Neural cell (in vitro differentiated cells): ENCODE data around the gene LARGE1. TPM values are rescaled to one million over a fixed set of nuclear protein-coding genes. Genes with fewer than 3 reads are reported as not detected.

ENCODE experiments used
- H2AFZ ChIP-seq: fragments of 200-600, 300-800 bp; sonication (generic), shearing (Covaris generic); 2 replicates; pipeline ENCODE4 v1.6.0; 2014; ENCODE audit warnings: low read depth, mild to moderate bottlenecking, antibody characterized with exemption, low read length, moderate library complexity
- H3F3A ChIP-seq: fragments of 200-600 bp; shearing (Covaris generic); 2 replicates; pipeline ENCODE4 v1.6.1; 2016; ENCODE audit warnings: mild to moderate bottlenecking, moderate library complexity, mixed read lengths, antibody characterized with exemption, low read length; ENCODE audit not compliant: insufficient read depth, poor library complexity, severe bottlenecking
- H3K27ac ChIP-seq: fragments of 200-600, 300-800 bp; sonication (generic), shearing (Covaris generic); 2 replicates; pipeline ENCODE4 v1.5.1; 2014; ENCODE audit warnings: mild to moderate bottlenecking, low read length, moderate library complexity
- H3K27me3 ChIP-seq: fragments of 300-800, 200-600 bp; sonication (generic), shearing (Covaris generic); 2 replicates; pipeline ENCODE4 v1.6.0; 2014; ENCODE audit warnings: mild to moderate bottlenecking, low read depth, low read length, moderate library complexity; ENCODE audit not compliant: insufficient read depth
- H3K36me3 ChIP-seq: fragments of 300-800, 200-600 bp; sonication (generic), shearing (Covaris generic); 2 replicates; pipeline ENCODE4 v1.5.1; 2014; ENCODE audit warnings: mild to moderate bottlenecking, antibody characterized with exemption, low read length, moderate library complexity; ENCODE audit not compliant: insufficient read depth
- H3K4me2 ChIP-seq: fragments of 300-800, 200-600 bp; sonication (generic), shearing (Covaris generic); 2 replicates; pipeline ENCODE4 v1.6.0; 2014; ENCODE audit warnings: mild to moderate bottlenecking, low read length
- H3K4me3 ChIP-seq: fragments of 300-800, 200-600 bp; sonication (generic), shearing (Covaris generic); 2 replicates; pipeline ENCODE4 v1.5.1; 2014; ENCODE audit warnings: mild to moderate bottlenecking, low read length, moderate library complexity
- H3K79me2 ChIP-seq: fragments of 200-600 bp; shearing (Covaris generic); replicated peaks from 2 replicates; pipeline ENCODE4 v1.6.0; 2014; ENCODE audit warnings: mild to moderate bottlenecking, low read length, moderate library complexity; ENCODE audit not compliant: insufficient read depth
- H3K9ac ChIP-seq: fragments of 300-800, 200-600 bp; sonication (generic), shearing (Covaris generic); 2 replicates; pipeline ENCODE4 v1.6.1; 2016; ENCODE audit warnings: mild to moderate bottlenecking, low read length, mixed read lengths
- H3K9me2 ChIP-seq: fragments of 200-600 bp; shearing (Covaris generic); 2 replicates; pipeline ENCODE4 v1.6.1; 2016; ENCODE audit warnings: mild to moderate bottlenecking, low read length, mixed read lengths; ENCODE audit not compliant: insufficient read depth
- H3K9me3 ChIP-seq: fragments of 200-600, 300-800 bp; sonication (generic), shearing (Covaris generic); 2 replicates; pipeline ENCODE4 v1.6.1; 2016; ENCODE audit warnings: mild to moderate bottlenecking, mixed run types, low read length, moderate library complexity, mixed read lengths
- H4K20me1 ChIP-seq: fragments of 200-600 bp; shearing (Covaris generic); 2 replicates; pipeline ENCODE4 v1.6.1; 2016; ENCODE audit warnings: mild to moderate bottlenecking, mixed run types; ENCODE audit not compliant: insufficient read depth
- EP300 ChIP-seq: fragments of 450-650 bp; conservative IDR thresholded peaks from 2 replicates; pipeline ENCODE4 v1.6.1; 2014; ENCODE audit warnings: antibody characterized with exemption, mild to moderate bottlenecking, moderate library complexity; ENCODE audit not compliant: poor library complexity, severe bottlenecking
- EZH2 ChIP-seq: fragments of 200-600, 300-800 bp; shearing (Covaris generic), sonication (generic); IDR thresholded peaks from 2 replicates; pipeline ENCODE4 v1.6.1; 2014; ENCODE audit warnings: antibody characterized with exemption, low read length, borderline replicate concordance, mild to moderate bottlenecking; ENCODE audit not compliant: insufficient read depth, poor library complexity, severe bottlenecking
- MXI1 ChIP-seq: fragments of 450-650 bp; conservative IDR thresholded peaks from 2 replicates; pipeline ENCODE4 v1.6.1; 2014; ENCODE audit warnings: antibody characterized with exemption, mild to moderate bottlenecking; ENCODE audit not compliant: poor library complexity, severe bottlenecking
- POLR2AphosphoS5 ChIP-seq: IDR thresholded peaks from 2 replicates; pipeline ENCODE4 v1.6.1; 2012
- RAD21 ChIP-seq: fragments of 450-650 bp; conservative IDR thresholded peaks from 2 replicates; pipeline ENCODE4 v1.6.1; 2014; ENCODE audit warnings: antibody characterized with exemption, mild to moderate bottlenecking, moderate library complexity
- SMC3 ChIP-seq: fragments of 450-650 bp; conservative IDR thresholded peaks from 2 replicates; pipeline ENCODE4 v1.6.1; 2014; ENCODE audit warnings: antibody characterized with exemption, mild to moderate bottlenecking, moderate library complexity; ENCODE audit not compliant: poor library complexity
- TAF1 ChIP-seq: IDR thresholded peaks from 2 replicates; pipeline ENCODE4 v1.6.1; 2012; ENCODE audit warnings: low read depth
- polyA plus RNA-seq: library from polyadenylated mRNA; depleted of rRNA; stranded (reverse); fragments of >200 nt; gene quantifications from 2 replicates; pipeline ENCODE4 v1.2.3, GENCODE V29; 2014
- TF ChIP-seq, protein P1 (sequence below): fragments of 450-650 bp; IDR thresholded peaks from 2 replicates; pipeline ENCODE4 v1.5.1; 2014; ENCODE audit warnings: antibody characterized with exemption, mild to moderate bottlenecking, moderate library complexity; ENCODE audit not compliant: poor library complexity, severe bottlenecking
- TF ChIP-seq, protein P2 (sequence below): IDR thresholded peaks from 2 replicates; pipeline ENCODE4 v1.6.1; 2012; ENCODE audit warnings: borderline replicate concordance

Gene LARGE1
- polyA plus RNA-seq, 1 donor from 2014 or later: 27.5 TPM

- no peak overlapping the region for H3K4me3 ChIP-seq
- H3K9ac ChIP-seq: no peak overlapping the region
- no peaks in the 10 kb centered on the region for H3K9me2 ChIP-seq
- no peak overlapping the region for H3K27ac ChIP-seq
- no peaks in the 10 kb centered on the region for H3K27me3 ChIP-seq
- no peak for TF ChIP-seq TAF1
- no peak for TF ChIP-seq SMC3
- TF ChIP-seq EP300: no peak
- TF ChIP-seq RAD21: no peak
- TF ChIP-seq MXI1: no peak
- TF ChIP-seq POLR2AphosphoS5: no peak
- TF ChIP-seq, protein P1, sequence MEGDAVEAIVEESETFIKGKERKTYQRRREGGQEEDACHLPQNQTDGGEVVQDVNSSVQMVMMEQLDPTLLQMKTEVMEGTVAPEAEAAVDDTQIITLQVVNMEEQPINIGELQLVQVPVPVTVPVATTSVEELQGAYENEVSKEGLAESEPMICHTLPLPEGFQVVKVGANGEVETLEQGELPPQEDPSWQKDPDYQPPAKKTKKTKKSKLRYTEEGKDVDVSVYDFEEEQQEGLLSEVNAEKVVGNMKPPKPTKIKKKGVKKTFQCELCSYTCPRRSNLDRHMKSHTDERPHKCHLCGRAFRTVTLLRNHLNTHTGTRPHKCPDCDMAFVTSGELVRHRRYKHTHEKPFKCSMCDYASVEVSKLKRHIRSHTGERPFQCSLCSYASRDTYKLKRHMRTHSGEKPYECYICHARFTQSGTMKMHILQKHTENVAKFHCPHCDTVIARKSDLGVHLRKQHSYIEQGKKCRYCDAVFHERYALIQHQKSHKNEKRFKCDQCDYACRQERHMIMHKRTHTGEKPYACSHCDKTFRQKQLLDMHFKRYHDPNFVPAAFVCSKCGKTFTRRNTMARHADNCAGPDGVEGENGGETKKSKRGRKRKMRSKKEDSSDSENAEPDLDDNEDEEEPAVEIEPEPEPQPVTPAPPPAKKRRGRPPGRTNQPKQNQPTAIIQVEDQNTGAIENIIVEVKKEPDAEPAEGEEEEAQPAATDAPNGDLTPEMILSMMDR: no peak
- TF ChIP-seq, protein P2, sequence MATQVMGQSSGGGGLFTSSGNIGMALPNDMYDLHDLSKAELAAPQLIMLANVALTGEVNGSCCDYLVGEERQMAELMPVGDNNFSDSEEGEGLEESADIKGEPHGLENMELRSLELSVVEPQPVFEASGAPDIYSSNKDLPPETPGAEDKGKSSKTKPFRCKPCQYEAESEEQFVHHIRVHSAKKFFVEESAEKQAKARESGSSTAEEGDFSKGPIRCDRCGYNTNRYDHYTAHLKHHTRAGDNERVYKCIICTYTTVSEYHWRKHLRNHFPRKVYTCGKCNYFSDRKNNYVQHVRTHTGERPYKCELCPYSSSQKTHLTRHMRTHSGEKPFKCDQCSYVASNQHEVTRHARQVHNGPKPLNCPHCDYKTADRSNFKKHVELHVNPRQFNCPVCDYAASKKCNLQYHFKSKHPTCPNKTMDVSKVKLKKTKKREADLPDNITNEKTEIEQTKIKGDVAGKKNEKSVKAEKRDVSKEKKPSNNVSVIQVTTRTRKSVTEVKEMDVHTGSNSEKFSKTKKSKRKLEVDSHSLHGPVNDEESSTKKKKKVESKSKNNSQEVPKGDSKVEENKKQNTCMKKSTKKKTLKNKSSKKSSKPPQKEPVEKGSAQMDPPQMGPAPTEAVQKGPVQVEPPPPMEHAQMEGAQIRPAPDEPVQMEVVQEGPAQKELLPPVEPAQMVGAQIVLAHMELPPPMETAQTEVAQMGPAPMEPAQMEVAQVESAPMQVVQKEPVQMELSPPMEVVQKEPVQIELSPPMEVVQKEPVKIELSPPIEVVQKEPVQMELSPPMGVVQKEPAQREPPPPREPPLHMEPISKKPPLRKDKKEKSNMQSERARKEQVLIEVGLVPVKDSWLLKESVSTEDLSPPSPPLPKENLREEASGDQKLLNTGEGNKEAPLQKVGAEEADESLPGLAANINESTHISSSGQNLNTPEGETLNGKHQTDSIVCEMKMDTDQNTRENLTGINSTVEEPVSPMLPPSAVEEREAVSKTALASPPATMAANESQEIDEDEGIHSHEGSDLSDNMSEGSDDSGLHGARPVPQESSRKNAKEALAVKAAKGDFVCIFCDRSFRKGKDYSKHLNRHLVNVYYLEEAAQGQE: no peak
- TF ChIP-seq EZH2: no peak
- no peak overlapping the region for H3K4me2 ChIP-seq
- H3K79me2 ChIP-seq: no peaks in the 10 kb centered on the region
- no peak overlapping the region for H2AFZ ChIP-seq
- H3K36me3 ChIP-seq: no peaks in the 10 kb centered on the region
- no peaks in the 10 kb centered on the region for H3K9me3 ChIP-seq
- no peaks in the 10 kb centered on the region for H3F3A ChIP-seq
- H4K20me1 ChIP-seq: no peaks in the 10 kb centered on the region
Observed at GRCh38 chr22:33720166-33720878, 200.0 kb downstream of the LARGE1 start.

DNA sequence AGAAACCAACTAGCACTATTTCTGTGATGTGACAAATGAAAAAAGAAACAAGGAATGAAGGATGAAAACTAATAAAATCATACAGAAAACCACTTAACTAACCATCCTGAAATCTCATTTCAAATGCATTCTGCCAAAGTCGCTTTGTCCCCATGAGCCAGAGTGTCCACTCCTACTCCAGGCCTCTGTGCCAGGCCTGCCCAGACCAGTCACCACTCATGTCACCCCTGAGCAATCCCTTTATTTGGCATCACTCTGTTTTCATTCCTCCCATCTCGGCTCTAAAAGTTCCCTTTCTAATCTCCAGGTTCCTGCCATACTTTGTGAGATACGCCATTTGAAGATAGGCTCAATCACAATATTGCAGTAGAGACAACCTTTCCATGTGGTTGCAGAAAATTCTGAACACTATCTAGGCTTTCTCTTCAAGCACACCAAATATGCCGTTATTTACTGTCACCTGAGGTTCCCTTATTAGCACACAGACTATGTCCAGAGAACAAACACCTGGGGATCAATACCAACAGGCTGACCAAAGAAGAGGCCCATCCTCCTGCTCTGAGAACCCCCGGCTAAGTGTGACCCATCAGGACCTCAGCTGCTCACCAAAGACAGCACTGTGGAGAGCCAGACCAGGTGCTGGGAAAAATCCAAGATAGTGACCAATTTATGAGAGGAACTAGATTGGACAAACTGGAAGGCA is 202.4 kb downstream of the LARGE1 start:
- Histone ChIP-seq H3K79me2 (no peaks in the 10 kb centered on the region), H3K27me3 (no peaks in the 10 kb centered on the region)

More for the DNA sequence above, 202.4 kb downstream of the LARGE1 start:
- H3F3A ChIP-seq: no peaks in the 10 kb centered on the region
- H3K36me3 ChIP-seq: no peaks in the 10 kb centered on the region
- no peak overlapping the region for H3K9ac ChIP-seq
- no peak overlapping the region for H3K4me2 ChIP-seq
- H3K4me3 ChIP-seq: no peak overlapping the region
- no peak overlapping the region for H3K27ac ChIP-seq
- H3K9me2 ChIP-seq: no peaks in the 10 kb centered on the region
- TF ChIP-seq EP300 (no peak), RAD21 (no peak), MXI1 (no peak), TAF1 (no peak), POLR2AphosphoS5 (no peak), EZH2 (no peak), SMC3 (no peak)
- TF ChIP-seq, protein P2: no peak
- TF ChIP-seq, protein P1: no peak
- H3K9me3 ChIP-seq: peaks cover 7% of the 10 kb centered on the region
- H2AFZ ChIP-seq: no peak overlapping the region
- H4K20me1 ChIP-seq: no peaks in the 10 kb centered on the region
